Pancreas (tissue), 10 donors: ENCODE data around the gene NPTX1. TPM values are rescaled to one million over a fixed set of nuclear protein-coding genes. Genes with fewer than 3 reads are reported as not detected.

Experiments
- ATAC-seq, 4 donors: fragments of 200-7000 bp; cut with Tn5 transposase; one replicate each; pipeline versions ENCODE4 v1.8.0 to v1.9.1; 2020; ENCODE audit warnings: mild to moderate bottlenecking in 4 of 4, moderate library complexity in 4 of 4
- DNase-seq, 6 donors: peaks; one replicate each; pipeline ENCODE4 v3.0.0-alpha.2; 2020
- FAIRE-seq: peaks from 2 replicates; lab custom pipeline; 2012; peaks lifted over from hg19 to GRCh38; lab: Jason Lieb, UNC
- H3K27ac ChIP-seq, 4 donors: fragments of 200-600 bp; sonication (generic); 1 replicate in 3 of 4; 2 replicates in 1 of 4; pipeline versions ENCODE4 v1.5.0 to v1.8.0; 2020
- H3K27me3 ChIP-seq, 4 donors: fragments of 200-600 bp; one replicate each; pipeline ENCODE4 v1.8.0; 2021
- H3K36me3 ChIP-seq, 3 donors: fragments of 200-600 bp; sonication (generic) in 1 of 3; one replicate each; pipeline versions ENCODE4 v1.5.0 to v1.8.0; 2020 to 2021
- H3K4me1 ChIP-seq, 3 donors: fragments of 200-600 bp; one replicate each; pipeline ENCODE4 v1.8.0; 2021
- H3K4me3 ChIP-seq, 4 donors: fragments of 200-600 bp; sonication (generic) in 2 of 4; one replicate each; pipeline versions ENCODE4 v1.5.0 to v1.8.0; 2020 to 2021
- H3K9me3 ChIP-seq, 4 donors: fragments of 200-600 bp; one replicate each; pipeline ENCODE4 v1.8.0; 2021
- CTCF ChIP-seq, 4 donors: fragments of 200-600 bp; sonication (generic) in 3 of 4; IDR thresholded peaks; one replicate each; pipeline versions ENCODE4 v1.5.0 to v1.8.0; 2021; ENCODE audit warnings: antibody characterized with exemption in 4 of 4
- whole genome bisulfite sequencing, 2 donors: extraction: QIAGEN DNeasy Blood & Tissue Kit; methylation state at CpG; one replicate each; pipeline ENCODE4 v1.1.7; 2013; 5-methylcytosine and 5-hydroxymethylcytosine counted together
- intact Hi-C, 3 donors: fragments of 100-400 bp; cut with DNase I; formaldehyde crosslinking; loops; one replicate each; pipeline versions ENCODE4 v1.11.1 to v1.14.2; 2022
- polyA plus RNA-seq, 2 donors: library from polyadenylated mRNA; stranded (reverse); fragments of 200-250 nt; gene quantifications; one replicate each; pipeline ENCODE4 v1.2.3, GENCODE V29; 2013
- total RNA-seq, 6 donors: library from RNA; stranded (reverse); fragmentation: NEBNext Ultra II Directional in 4 of 6; extraction: Animal tissue kit (Norgen Biotek cat#: 25700) in 4 of 6; gene quantifications; one replicate each; pipeline versions ENCODE4 v1.2.1 to v1.2.4, GENCODE V29; 2021 to 2023
- donor health status: healthy with polysubstance abuse.
- donor health status: DM: no; HTN: no; CAD: no; lungs with moderate emphysema.
- donor health status: DM: no; HTN: no; CAD: no.
- donor health status: control.
- donor health status: control.
- donor health status: Bipolar disorder and iron deficiency.
- donor health status: DM: yes; HTN: yes; CAD: no.
- donor health status: DM: no; HTN: no; CAD: no.
- donor health status: DM: no; HTN: no; CAD: no.
- donor health status: DM: yes; HTN: yes; CAD: no.

The NPTX1 gene
- total and polyA plus RNA-seq, 8 donors = 0.04 to 1.1 (median 0.19) TPM; not detected in 1

- Histone ChIP-seq H3K4me1 (no peaks in the 10 kb centered on the region), H3K9me3 (no peaks in the 10 kb centered on the region), H3K27me3 (no peaks in the 10 kb centered on the region), H3K27ac (no peak overlapping the region), H3K4me3 (no peak overlapping the region), H3K36me3 (no peaks in the 10 kb centered on the region)
- intact Hi-C loops = no loop called here
- FAIRE-seq (no peak), ATAC-seq (peak in 1 of 4 donors; percentile 14), DNase-seq (no peak)
- no peak for TF ChIP-seq CTCF (IDR thresholded peaks at IDR 0.05)
- WGBS, 2 donors = 33 to 35% methylated on average over 21 of the region's 21 CpGs
Observed at GRCh38 chr17:80491478-80492342, 15.3 kb upstream of the NPTX1 start.

- H3K27me3 ChIP-seq = no peaks in the 10 kb centered on the region
- no peaks in the 10 kb centered on the region for H3K9me3 ChIP-seq
- intact Hi-C loops = no loop called here
- no peaks in the 10 kb centered on the region for H3K4me1 ChIP-seq
- DNase-seq (no peak), FAIRE-seq (no peak), ATAC-seq (no peak)
- no peak overlapping the region for H3K27ac ChIP-seq
- H3K4me3 ChIP-seq = no peak overlapping the region
- TF ChIP-seq CTCF (IDR thresholded peaks at IDR 0.05) = no peak
- no peaks in the 10 kb centered on the region for H3K36me3 ChIP-seq
- 33 to 35% methylated on average over 7 of the region's 7 CpGs for WGBS, 2 donors
Observed at GRCh38 chr17:80487511-80487910, 11.1 kb upstream of the NPTX1 start.

DNA sequence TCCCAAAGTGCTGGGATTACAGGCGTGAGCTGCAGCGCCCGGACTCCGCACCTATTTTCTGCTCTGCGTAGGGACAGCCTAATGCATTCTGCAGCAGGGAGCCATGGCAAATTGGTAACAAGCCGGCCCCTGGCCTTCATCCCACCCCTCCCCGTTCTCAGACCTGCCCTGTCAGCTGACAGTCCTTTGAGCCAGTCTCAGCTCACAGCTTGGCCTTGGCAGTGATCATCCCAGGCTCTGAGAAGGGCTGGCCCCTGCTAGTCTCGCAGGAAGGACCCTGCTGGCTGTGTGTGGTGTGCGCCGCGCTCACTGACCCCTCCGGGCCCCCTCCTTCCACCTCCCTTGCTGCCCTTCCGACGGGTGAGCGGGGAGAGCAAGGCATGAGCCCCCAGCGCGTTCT, 10.3 kb upstream of the NPTX1 start:
- no peaks in the 10 kb centered on the region for H3K9me3 ChIP-seq
- H3K27ac ChIP-seq = no peak overlapping the region
- TF ChIP-seq CTCF (IDR thresholded peaks at IDR 0.05) = no peak
- H3K4me3 ChIP-seq = no peak overlapping the region
- intact Hi-C loops = no loop called here
- FAIRE-seq (no peak), ATAC-seq (no peak), DNase-seq (no peak)
- H3K36me3 ChIP-seq = no peaks in the 10 kb centered on the region
- H3K27me3 ChIP-seq = no peaks in the 10 kb centered on the region
- 38 to 42% methylated on average over 17 of the region's 17 CpGs for WGBS, 2 donors
- no peaks in the 10 kb centered on the region for H3K4me1 ChIP-seq

DNA sequence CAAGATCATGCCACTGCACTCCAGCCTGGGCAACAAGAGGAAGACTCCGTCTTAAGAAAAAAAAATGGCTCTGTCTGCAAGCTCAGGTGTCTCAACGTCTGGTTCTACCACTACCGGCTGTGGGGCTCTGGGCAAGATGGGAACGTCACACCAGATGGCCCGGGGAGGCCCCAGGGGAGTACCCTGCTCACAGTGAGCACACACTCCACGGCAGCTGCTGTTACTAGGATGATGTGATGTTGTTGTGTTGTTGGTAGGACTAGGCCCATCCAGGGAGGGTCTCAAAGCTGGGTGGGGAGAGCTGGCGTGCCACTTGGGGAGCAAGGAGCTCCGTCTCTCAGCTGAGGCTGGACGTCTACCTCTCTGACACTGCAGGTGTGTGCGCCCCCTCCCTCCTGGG, 9.4 kb upstream of the NPTX1 start:
- no peaks in the 10 kb centered on the region for H3K36me3 ChIP-seq

More for the DNA sequence above, 9.4 kb upstream of the NPTX1 start:
- intact Hi-C loops = no loop called here
- Histone ChIP-seq H3K9me3 (no peaks in the 10 kb centered on the region), H3K27me3 (no peaks in the 10 kb centered on the region), H3K27ac (no peak overlapping the region), H3K4me3 (no peak overlapping the region), H3K4me1 (no peaks in the 10 kb centered on the region)
- ATAC-seq = no peak
- whole genome bisulfite sequencing, 2 donors = 66 to 71% methylated on average over 10 of the region's 10 CpGs
- TF ChIP-seq CTCF (IDR thresholded peaks at IDR 0.05) = no peak
- FAIRE-seq = no peak
- DNase-seq = no peak
